GM19240 (cell line): Measurements from ENCODE around the gene PXDC1.
"Not testable (repeated sequence)": the region's sequence is repeated elsewhere in the genome, so short reads cannot be mapped to it uniquely, and the experiment has no call there.

ENCODE experiments used
- DNase-seq: peaks from one replicate; pipeline ENCODE4 v3.0.0; 2011; ENCODE audit warnings: low spot score; ENCODE audit not compliant: insufficient read length

PXDC1 gene

GRCh38 chr6:3732345-3733141 lies 19.0 kb downstream of the PXDC1 start:
- no peak for DNase-seq

DNA sequence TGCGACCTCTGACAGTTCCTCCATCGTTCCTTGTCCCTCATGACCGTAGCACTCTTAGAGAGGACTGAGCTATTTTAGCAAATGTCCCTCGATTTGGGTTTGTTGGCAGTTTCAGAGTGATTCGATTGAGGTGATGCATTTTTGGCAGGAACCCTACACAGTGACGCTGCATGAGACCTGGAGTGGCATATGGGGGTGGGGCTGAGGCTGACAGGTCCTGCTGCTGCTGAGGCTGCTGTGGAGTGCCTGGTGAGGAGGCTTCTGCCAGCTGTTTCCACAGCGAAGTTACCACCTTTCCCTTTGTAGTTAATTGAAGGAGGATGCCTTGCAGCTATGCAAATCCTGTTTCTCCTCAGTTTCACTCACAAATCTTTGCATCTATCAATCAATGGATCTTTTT lies 19.8 kb downstream of the PXDC1 start:
- no peak for DNase-seq

DNA sequence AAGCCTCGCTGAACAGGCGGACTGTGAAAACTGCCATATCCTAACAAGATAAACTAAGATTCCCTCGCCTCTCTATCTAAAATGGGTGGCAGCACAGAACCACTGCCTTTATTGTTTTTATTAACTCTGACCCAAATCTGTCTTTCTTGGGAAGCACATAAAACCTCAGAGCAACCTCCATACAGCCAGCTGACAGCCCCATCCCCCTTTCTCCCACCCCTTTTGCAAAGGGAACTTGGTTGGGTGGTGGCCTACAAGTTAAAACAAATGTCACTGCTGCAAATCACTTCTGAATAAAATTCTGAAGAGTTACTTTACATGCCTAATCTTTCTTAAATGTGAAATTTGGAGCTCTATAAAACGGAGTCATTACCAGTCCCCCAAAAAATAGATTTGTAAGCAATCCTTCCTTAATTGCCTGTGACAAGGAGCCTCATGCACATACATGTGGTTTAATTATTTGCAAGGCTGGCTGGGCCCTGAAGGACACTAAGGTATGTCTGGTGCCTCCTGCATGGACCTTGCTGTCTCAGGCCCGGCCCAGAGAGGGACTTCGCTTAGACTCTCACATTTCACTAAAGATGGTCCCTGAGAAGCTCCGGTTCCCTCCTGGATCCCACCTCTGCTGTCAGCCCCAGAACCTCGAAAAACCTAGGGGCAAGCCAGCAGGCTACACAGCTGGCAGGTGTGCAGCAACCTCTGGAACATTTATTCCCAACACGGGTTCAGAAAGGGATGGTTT lies 21.7 kb downstream of the PXDC1 start:
- DNase-seq = no peak

DNA sequence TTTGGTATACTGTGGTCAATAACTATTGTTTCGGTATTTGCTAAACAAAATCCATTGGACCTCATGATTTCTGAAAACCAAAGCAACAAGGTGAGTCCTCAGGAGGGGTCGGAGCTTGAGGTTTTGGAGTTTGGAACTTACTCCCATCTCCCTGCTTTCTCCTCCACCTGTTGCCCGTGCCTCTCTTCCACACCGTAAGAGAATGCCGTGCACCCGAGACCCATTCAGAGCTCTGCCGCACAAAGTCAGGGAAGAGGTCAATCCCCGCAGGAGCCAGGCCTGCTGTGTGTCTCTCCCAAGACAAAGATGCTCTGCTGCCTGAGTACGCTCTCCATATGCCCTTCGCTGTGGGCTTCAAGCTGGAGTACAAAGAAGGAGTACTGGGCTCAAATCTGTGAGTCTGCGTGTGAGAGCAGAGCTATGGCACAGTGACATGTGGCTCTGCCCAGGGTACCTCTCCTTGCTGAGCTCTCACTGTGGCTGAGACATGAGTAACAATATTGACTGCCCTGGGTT lies 23.9 kb downstream of the PXDC1 start:
- DNase-seq = no peak

DNA sequence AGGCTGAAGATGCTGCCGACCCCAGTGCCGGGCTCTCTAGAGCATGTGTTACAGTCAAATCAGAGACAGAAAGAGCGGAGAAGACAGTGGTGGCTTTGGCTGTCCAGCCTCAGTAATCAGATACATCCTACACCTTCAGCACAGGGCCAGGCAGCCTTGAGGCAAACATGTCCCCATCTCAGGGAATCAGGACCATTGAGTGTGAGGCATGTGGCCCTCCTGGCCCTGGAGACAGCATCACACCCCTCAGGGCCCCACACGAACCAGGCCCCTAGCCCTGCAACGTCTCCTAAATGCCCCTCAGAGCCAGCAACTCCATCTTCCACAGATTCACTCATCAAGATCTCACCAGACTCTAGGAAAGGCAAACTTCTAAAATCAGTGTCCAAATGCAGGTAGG lies 24.5 kb downstream of the PXDC1 start:
- no peak for DNase-seq

DNA sequence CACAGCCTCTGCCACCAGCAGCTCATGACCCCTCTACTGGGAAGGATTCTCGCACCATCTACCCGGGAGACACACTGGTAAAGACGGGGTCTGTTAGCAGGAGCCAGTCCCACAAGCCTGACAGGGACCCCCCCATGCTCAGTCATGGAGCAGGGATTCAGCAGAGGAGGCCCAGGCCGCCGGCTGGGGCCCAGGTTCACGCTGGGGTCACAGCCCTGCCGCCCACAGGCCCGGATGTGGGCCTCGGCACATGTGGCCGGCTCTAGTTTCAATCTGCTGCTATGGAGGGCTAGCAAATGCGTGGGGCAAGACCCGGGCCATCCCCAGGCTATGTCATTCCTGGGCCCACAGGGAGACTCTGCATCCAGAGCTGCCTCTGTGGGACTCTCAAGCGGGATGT lies 25.1 kb downstream of the PXDC1 start:
- no peak for DNase-seq

DNA sequence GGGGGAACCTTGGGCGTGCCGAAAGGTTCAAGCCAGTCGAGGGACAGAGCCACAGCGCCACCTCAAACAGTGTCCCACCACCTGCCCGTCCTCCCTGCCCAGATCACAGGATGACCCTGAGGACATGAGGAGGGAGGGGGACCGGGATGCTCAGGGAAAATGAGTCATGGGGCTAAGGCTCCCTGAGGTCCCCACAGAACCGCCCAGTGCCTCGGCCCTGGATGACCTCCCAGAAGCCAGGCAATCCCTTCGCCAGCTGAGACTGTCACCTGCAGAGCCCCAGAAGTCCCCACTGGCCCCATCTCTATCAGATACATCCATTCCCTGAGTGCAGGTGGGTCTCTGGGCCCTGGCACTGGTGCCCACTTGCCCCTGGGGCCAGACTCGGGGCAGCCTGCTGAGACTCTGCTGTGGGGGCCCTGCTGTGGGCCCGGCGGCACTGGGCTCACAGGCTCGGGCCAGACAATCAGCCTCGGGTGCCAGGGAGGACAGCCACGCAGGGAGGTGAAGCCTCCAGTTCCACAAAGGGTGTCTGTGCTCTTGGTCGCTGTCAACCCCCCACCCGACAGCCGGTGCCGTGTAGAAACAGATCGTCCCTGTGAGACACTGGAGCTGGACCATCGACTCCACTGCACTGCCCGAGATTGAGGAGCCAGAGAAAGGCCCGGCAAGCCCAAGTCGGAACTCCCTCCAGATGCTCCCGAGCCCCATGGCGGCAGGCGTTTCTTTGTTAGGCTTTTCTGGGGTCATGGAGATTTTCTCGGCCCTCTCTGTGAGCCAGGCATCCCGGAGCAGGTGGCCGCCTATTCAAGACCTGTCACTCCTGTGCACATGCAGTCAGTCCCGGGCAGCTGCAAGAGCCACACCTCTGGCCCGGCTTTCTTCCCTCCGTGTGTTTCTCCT lies 26.1 kb downstream of the PXDC1 start:
- DNase-seq = no peak

DNA sequence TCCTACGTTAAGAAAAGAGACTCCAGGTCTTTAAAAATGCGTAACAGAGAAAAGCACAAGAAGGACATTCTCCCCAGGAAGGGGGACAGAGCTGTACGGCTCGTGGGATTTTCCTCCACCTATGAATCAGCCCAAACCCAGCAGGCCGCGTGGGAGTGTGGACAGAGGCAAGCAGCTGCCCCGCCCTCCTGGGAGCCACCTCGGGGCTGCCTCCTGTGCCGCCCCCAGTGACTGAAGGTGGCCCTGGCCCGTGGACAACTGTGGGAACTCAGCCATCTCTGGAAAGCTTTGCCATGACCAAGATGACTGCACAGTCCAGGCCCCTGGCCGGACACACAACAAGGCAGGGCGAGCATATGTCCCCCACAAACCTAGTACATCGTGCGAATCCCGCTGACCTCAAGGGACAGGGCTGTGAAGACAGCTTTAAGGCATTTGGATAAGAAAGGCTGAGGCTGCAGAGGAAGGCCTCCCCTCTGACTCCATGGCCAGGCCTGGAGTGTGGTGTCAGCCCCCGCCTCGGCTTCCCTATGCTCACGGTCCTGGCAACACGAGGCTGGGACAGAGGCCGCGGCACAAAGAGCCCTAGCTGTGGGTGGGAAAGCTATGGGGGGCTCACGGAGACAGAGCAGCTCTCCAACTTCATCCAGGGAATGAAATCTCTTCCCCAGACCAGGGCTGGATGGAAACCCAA lies 26.9 kb downstream of the PXDC1 start:
- DNase-seq = no peak

DNA sequence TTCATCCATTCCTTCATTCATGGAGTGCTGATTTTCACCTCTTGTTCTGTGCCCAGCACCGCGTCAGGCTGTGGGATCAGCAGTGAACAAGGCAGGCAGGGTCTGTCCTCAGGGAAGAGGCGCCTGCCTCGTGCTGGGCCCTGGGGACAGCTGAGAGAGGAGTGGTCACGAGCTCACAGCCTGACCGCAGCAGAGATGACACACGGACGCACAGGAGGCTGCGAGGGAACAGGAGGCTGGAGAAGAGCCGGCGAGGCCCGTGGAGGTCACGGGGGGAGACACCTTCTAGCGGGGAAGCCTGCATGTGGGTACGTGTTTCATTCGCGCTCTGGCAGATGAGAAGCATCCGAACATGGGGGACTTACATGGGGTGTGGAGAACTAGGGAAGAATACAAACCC lies 27.5 kb downstream of the PXDC1 start:
- no peak for DNase-seq

- DNase-seq = no peak
Measured at GRCh38 chr6:3723251-3723650, 28.3 kb downstream of the PXDC1 start.

- DNase-seq = no peak
Measured at GRCh38 chr6:3722785-3723184, 28.7 kb downstream of the PXDC1 start.

- no peak for DNase-seq
Measured at GRCh38 chr6:3721810-3722621, 29.5 kb downstream of the PXDC1 start.

- DNase-seq = not testable (repeated sequence)
Measured at GRCh38 chr6:3720770-3721169, 30.7 kb downstream of the PXDC1 start.

DNA sequence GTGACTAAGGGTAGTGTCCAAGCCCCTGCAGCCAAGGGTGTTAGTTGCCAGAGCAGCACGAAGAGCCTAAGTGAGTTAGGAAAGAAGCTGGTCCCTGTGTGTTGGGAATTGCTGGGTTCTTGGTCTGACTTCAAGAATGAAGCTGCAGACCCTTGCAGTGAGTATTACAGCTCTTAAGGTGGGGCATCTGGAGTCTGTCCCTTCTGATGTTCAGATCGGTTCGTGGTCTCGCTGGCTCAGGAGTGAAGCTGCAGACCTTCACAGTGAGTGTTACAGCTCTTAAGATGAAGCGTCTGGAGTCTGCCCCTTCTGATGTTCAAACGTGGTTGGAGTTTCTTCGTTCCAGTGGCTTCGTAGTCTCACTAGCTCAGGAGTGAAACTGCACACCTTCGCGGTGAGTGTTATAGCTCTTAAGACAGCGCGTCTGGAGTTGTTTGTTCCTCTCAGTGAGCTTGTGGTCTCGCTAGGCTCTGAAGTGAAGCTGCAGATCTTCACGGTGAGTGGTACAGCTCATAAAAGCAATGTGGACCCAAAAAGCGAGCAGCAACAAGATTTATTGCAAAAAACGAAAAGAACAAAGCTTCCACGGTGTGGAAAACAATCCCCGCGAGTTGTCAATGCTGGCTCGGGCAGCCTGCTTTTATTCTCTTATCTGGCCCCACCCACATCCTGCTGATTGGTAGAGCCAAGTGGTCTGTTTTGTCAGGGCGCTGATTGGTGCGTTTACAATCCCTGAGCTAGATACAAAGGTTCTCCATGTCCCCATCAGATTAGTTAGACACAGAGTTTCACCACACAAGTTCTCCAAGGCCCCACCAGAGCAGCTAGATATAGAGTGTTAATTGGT lies 31.8 kb downstream of the PXDC1 start:
- DNase-seq = no peak

DNA sequence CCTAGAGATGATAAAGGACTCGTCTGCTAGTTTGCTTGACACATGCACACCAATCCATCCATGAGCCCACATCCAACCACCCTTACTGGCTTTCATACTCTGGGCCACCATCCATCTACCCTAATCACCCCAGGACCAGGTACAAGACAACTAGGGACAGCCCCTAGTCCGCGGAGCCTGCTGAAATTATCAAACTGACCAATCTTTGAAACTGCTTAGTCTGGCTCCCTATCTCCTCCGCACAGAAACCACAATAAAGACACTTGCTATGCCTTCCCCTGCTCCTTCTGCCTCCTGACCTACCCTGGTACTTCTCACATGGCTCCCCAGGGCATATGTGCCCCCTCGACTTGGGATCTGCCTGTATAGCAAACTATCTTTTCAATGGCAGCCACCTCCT lies 33.1 kb downstream of the PXDC1 start:
- DNase-seq = no peak

DNA sequence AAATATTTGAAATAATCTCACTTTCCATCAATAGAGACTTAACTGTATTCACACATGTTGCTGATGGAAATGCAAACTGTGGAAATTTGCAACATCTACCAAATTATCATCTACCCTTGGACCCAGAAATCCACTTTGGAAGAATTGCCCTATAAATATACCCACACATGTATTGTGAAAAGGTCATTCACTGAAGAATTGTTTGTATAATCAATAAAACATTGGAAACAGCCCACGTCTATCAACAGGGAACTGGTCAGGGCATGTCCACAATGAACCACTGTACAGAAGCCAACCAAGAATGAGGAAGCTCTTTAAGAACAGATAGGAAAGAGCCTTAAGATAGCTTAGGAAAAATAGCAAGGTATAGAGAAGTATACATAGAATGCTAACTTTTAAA lies 36.2 kb downstream of the PXDC1 start:
- no peak for DNase-seq

DNA sequence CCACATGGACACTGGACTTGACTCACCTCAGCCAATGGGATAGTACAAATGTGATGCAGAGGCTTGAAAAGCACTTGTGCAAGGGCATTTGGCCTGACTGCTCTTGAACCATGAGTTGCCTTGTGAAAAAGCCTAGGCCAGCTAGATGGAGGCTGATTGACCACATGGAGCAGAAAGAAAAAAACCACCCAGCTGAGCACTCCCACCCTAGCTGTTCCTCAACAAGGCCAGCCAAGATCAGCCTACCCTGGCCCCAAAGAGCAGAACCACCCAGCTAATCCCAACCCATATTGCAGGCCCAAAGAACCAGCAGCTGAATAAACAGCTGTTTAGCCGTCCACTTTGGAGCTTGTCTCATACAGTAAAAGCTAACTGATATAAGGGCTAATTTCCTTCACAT lies 36.7 kb downstream of the PXDC1 start:
- no peak for DNase-seq

DNA sequence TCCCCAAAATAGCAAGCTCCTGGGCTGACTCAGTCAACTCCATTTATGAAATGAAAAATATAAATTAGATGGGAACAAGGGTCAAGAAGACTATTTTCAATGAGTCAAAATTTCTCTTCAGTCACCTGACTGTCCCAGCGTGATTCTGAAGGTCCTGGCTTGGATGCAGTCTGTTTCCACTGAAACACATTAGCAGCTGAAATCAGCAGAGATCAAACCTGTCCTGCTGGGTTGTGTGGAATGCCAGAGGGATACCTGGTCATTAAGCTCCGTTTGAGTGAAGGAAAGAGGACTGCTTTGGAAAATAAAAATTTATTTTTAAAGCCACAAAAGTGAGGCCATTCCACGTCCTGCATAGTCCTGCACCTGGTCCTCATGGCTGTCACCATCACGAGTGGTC lies 37.4 kb downstream of the PXDC1 start:
- no peak for DNase-seq
